Measurements from ENCODE around the gene HPGD. TPM values are rescaled to one million over a fixed set of nuclear protein-coding genes. Genes with fewer than 3 reads are reported as not detected.
"Not testable (repeated sequence)": the region's sequence is repeated elsewhere in the genome, so short reads cannot be mapped to it uniquely, and the experiment has no call there.

The HPGD gene
- polyA plus RNA-seq, 10 donors = 3.5 to 11.0 (median 6.3) TPM

GRCh38 chr4:174528226-174528625 lies 5.9 kb upstream of the HPGD start:
- DNase-seq = no peak

- DNase-seq = no peak
Observed at GRCh38 chr4:174526731-174527130, 4.4 kb upstream of the HPGD start.

GRCh38 chr4:174524242-174524641 lies 2.0 kb upstream of the HPGD start:
- no peak for DNase-seq

- peak; percentile 12 to 76 (median 26) for DNase-seq
Observed at GRCh38 chr4:174523025-174523693, 871 bp upstream of the HPGD start.

- peak in 2 of 3 donors; percentile 22 to 23 for DNase-seq
Observed at GRCh38 chr4:174521800-174522182, 497 bp downstream of the HPGD start.

GRCh38 chr4:174520660-174521059 lies 1.6 kb downstream of the HPGD start:
- no peak for DNase-seq

GRCh38 chr4:174517502-174518445 lies 4.5 kb downstream of the HPGD start:
- DNase-seq = no peak

GRCh38 chr4:174516794-174517193 lies 5.5 kb downstream of the HPGD start:
- DNase-seq = no peak

- no peak for DNase-seq
Observed at GRCh38 chr4:174516345-174516744, 5.9 kb downstream of the HPGD start.

- no peak for DNase-seq
Observed at GRCh38 chr4:174512745-174513144, 9.5 kb downstream of the HPGD start.

- DNase-seq = no peak
Observed at GRCh38 chr4:174505892-174506291, 16.4 kb downstream of the HPGD start.

- no peak for DNase-seq
Observed at GRCh38 chr4:174505007-174505406, 17.3 kb downstream of the HPGD start.

GRCh38 chr4:174503079-174503715 lies 19.1 kb downstream of the HPGD start:
- no peak for DNase-seq

- no peak for DNase-seq
Observed at GRCh38 chr4:174496631-174497432, 25.5 kb downstream of the HPGD start.

- DNase-seq = no peak
Observed at GRCh38 chr4:174495626-174496025, 26.7 kb downstream of the HPGD start.

- no peak for DNase-seq
Observed at GRCh38 chr4:174494726-174495125, 27.6 kb downstream of the HPGD start.

GRCh38 chr4:174494146-174494545 lies 28.1 kb downstream of the HPGD start:
- DNase-seq = no peak

GRCh38 chr4:174490451-174490961 lies 31.8 kb downstream of the HPGD start:
- peak; percentile 8 to 27 (median 18) for DNase-seq

- not testable (repeated sequence) for DNase-seq
Observed at GRCh38 chr4:174488368-174488767, 33.9 kb downstream of the HPGD start.

- no peak for DNase-seq
Observed at GRCh38 chr4:174485025-174485424, 37.3 kb downstream of the HPGD start.

- no peak for DNase-seq
Observed at GRCh38 chr4:174483792-174484191, 38.5 kb downstream of the HPGD start.
